ENCODE measurements around the gene FBN2. TPM values are rescaled to one million over a fixed set of nuclear protein-coding genes. Genes with fewer than 3 reads are reported as not detected.

Gene FBN2
- total RNA-seq, 4 donors from 2014 or later = 0.04 to 0.39 (median 0.15) TPM; not detected in 1

- intact Hi-C loops (cut with DNase I; ENCODE audit: low total_unique reads) = loop anchor here (10.0 kb wide), 1 partner anchor 284 kb away; no protein-coding TSS in a partner anchor
- no peak for TF ChIP-seq CTCF (IDR thresholded peaks at IDR 0.05)
- TF ChIP-seq POLR2A (IDR thresholded peaks at IDR 0.05) = no peak
- 41 to 43% methylated on average over 5 of the region's 5 CpGs for WGBS, 2 donors
- DNase-seq (ENCODE audit: low spot score in 2 of 2) = no peak
- H3K4me3 ChIP-seq (ENCODE audit: low read depth, poor library complexity, severe bottlenecking) = no peak overlapping the region
Measured at GRCh38 chr5:128498844-128499455, 39.1 kb downstream of the FBN2 start.

GRCh38 chr5:128494516-128494915 lies 43.5 kb downstream of the FBN2 start:
- no peak overlapping the region for H3K4me3 ChIP-seq (ENCODE audit: low read depth, poor library complexity, severe bottlenecking)
- WGBS, 2 donors = 75 to 83% methylated on average over 1 of the region's 1 CpG
- intact Hi-C loops (cut with DNase I; ENCODE audit: low total_unique reads) = loop anchor here (10.0 kb wide), 1 partner anchor 280 kb away; no protein-coding TSS in a partner anchor
- no peak for DNase-seq (ENCODE audit: low spot score in 2 of 2)
- no peak for TF ChIP-seq CTCF (IDR thresholded peaks at IDR 0.05)
- no peak for TF ChIP-seq POLR2A (IDR thresholded peaks at IDR 0.05)

GRCh38 chr5:128493657-128494329 lies 44.3 kb downstream of the FBN2 start:
- intact Hi-C loops (cut with DNase I; ENCODE audit: low total_unique reads) = loop anchor here (10.0 kb wide), 1 partner anchor 279 kb away; no protein-coding TSS in a partner anchor
- no peak for DNase-seq (ENCODE audit: low spot score in 2 of 2)
- 94 to 95% methylated on average over 4 of the region's 4 CpGs for WGBS, 2 donors
- TF ChIP-seq POLR2A (IDR thresholded peaks at IDR 0.05) (no peak), CTCF (IDR thresholded peaks at IDR 0.05) (no peak)
- H3K4me3 ChIP-seq (ENCODE audit: low read depth, poor library complexity, severe bottlenecking) = no peak overlapping the region

GRCh38 chr5:128491291-128491690 lies 46.8 kb downstream of the FBN2 start:
- intact Hi-C loops (cut with DNase I; ENCODE audit: low total_unique reads) = loop anchor here (10.0 kb wide), 1 partner anchor 276 kb away; no protein-coding TSS in a partner anchor
- no peak for TF ChIP-seq CTCF (IDR thresholded peaks at IDR 0.05)
- no peak for TF ChIP-seq POLR2A (IDR thresholded peaks at IDR 0.05)
- no peak overlapping the region for H3K4me3 ChIP-seq (ENCODE audit: low read depth, poor library complexity, severe bottlenecking)
- WGBS, 2 donors = 35 to 44% methylated on average over 3 of the region's 3 CpGs
- DNase-seq (ENCODE audit: low spot score in 2 of 2) = no peak

GRCh38 chr5:128490761-128491160 lies 47.3 kb downstream of the FBN2 start:
- intact Hi-C loops (cut with DNase I; ENCODE audit: low total_unique reads) = loop anchor here (10.0 kb wide), 1 partner anchor 276 kb away; no protein-coding TSS in a partner anchor
- TF ChIP-seq CTCF (IDR thresholded peaks at IDR 0.05) = no peak
- no peak for TF ChIP-seq POLR2A (IDR thresholded peaks at IDR 0.05)
- 51 to 62% methylated on average over 1 of the region's 1 CpG for WGBS, 2 donors
- no peak overlapping the region for H3K4me3 ChIP-seq (ENCODE audit: low read depth, poor library complexity, severe bottlenecking)
- no peak for DNase-seq (ENCODE audit: low spot score in 2 of 2)

All from lower leg skin (tissue), 4 donors.